Fibroblast of lung (primary cell): ENCODE results near the gene SNHG17.

Experiments
- EZH2 ChIP-seq: IDR thresholded peaks from 2 replicates; pipeline ENCODE4 v1.5.1; 2012; ENCODE audit warnings: low read length, control low read depth, mild to moderate bottlenecking; ENCODE audit errors: missing control alignments
- TF ChIP-seq, protein P1 (sequence below), 2 donors: IDR thresholded peaks in 1 of 2; conservative IDR thresholded peaks in 1 of 2; 1 replicate in 1 of 2; 2 replicates in 1 of 2; pipeline ENCODE4 v1.5.1; 2011 to 2012; ENCODE audit warnings: low read length in 2 of 2, control low read depth in 1 of 2, inconsistent platforms in 1 of 2, low read depth in 1 of 2, mild to moderate bottlenecking in 1 of 2

DNA sequence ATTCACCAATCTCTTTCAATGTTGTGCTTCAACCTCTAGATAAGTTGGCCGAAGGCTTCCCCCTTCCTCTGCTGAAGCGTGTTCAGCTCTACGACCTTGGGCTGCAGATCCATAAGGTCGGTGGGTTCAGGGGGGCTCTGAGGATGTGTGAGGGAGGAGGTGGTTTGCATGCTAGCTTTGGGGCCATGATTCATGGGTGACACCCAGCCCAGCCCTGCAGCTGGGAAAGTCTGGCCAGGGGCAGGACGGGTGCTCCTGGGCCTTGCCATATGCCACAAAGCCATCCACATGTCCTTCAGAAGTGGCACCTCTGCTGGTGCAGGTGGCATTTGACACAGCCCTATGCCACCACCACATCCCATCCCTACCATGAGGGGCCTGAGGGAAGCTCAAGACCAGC is 61.2 kb downstream of the SNHG17 start:
- TF ChIP-seq, protein P1, sequence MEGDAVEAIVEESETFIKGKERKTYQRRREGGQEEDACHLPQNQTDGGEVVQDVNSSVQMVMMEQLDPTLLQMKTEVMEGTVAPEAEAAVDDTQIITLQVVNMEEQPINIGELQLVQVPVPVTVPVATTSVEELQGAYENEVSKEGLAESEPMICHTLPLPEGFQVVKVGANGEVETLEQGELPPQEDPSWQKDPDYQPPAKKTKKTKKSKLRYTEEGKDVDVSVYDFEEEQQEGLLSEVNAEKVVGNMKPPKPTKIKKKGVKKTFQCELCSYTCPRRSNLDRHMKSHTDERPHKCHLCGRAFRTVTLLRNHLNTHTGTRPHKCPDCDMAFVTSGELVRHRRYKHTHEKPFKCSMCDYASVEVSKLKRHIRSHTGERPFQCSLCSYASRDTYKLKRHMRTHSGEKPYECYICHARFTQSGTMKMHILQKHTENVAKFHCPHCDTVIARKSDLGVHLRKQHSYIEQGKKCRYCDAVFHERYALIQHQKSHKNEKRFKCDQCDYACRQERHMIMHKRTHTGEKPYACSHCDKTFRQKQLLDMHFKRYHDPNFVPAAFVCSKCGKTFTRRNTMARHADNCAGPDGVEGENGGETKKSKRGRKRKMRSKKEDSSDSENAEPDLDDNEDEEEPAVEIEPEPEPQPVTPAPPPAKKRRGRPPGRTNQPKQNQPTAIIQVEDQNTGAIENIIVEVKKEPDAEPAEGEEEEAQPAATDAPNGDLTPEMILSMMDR (conservative IDR thresholded peaks at IDR 0.05 in 1 of 2, IDR thresholded peaks at IDR 0.05 in 1 of 2; ENCODE audit: low read depth in 1 of 2, low read length in 2 of 2) = no peak
- no peak for TF ChIP-seq EZH2
